Measurements from ENCODE around the gene UBE2D1.

UBE2D1 gene

GRCh38 chr10:58335306-58336005, 650 bp downstream of the UBE2D1 start:
- peak; percentile 61; the same call in 1 of the 2 replicates for TF ChIP-seq ZBTB7A (IDR thresholded peaks at IDR 0.05; ENCODE audit: low read depth)
- TF ChIP-seq TEAD4 (IDR thresholded peaks at IDR 0.05): no peak
- no peak for TF ChIP-seq REST (IDR thresholded peaks at IDR 0.05; ENCODE audit: low read depth)
- TF ChIP-seq USF1 (IDR thresholded peaks at IDR 0.05): no peak
- no peak for TF ChIP-seq EP300 (IDR thresholded peaks at IDR 0.05; ENCODE audit: borderline replicate concordance)
- TF ChIP-seq NFIC (IDR thresholded peaks at IDR 0.05): no peak
- TF ChIP-seq CREB1 (IDR thresholded peaks at IDR 0.05; ENCODE audit: low read depth): no peak
- TF ChIP-seq EGR1 (IDR thresholded peaks at IDR 0.05): no peak
- TF ChIP-seq YY1 (IDR thresholded peaks at IDR 0.05; ENCODE audit: low read depth): no peak
- no peak for TF ChIP-seq TCF12 (IDR thresholded peaks at IDR 0.05; ENCODE audit: low read depth)
- peak; percentile 13; the same call in 1 of the 2 replicates for TF ChIP-seq TAF1 (IDR thresholded peaks at IDR 0.05; ENCODE audit: low read depth)
- no peak for TF ChIP-seq RAD21 (IDR thresholded peaks at IDR 0.05; ENCODE audit: low read depth)
- no peak for TF ChIP-seq MAX (IDR thresholded peaks at IDR 0.05)
- TF ChIP-seq FOXM1 (IDR thresholded peaks at IDR 0.05; ENCODE audit: borderline replicate concordance, low read depth): no peak
- no peak for TF ChIP-seq CEBPB (IDR thresholded peaks at IDR 0.05)

- TF ChIP-seq RAD21 (IDR thresholded peaks at IDR 0.05; ENCODE audit: low read depth): no peak
- no peak for TF ChIP-seq USF1 (IDR thresholded peaks at IDR 0.05)
- TF ChIP-seq REST (IDR thresholded peaks at IDR 0.05; ENCODE audit: low read depth): peak; percentile 42; the same call in 1 of the 2 replicates
- TF ChIP-seq YY1 (IDR thresholded peaks at IDR 0.05; ENCODE audit: low read depth): no peak
- no peak for TF ChIP-seq FOXM1 (IDR thresholded peaks at IDR 0.05; ENCODE audit: borderline replicate concordance, low read depth)
- TF ChIP-seq TEAD4 (IDR thresholded peaks at IDR 0.05): no peak
These were observed 1.4 kb downstream of the UBE2D1 start for GRCh38 chr10:58336242-58336641.

- TF ChIP-seq TEAD4 (IDR thresholded peaks at IDR 0.05): no peak
- no peak for TF ChIP-seq EP300 (IDR thresholded peaks at IDR 0.05; ENCODE audit: borderline replicate concordance)
- no peak for TF ChIP-seq MAX (IDR thresholded peaks at IDR 0.05)
- TF ChIP-seq CEBPB (IDR thresholded peaks at IDR 0.05): no peak
- TF ChIP-seq CREB1 (IDR thresholded peaks at IDR 0.05; ENCODE audit: low read depth): no peak
- no peak for TF ChIP-seq REST (IDR thresholded peaks at IDR 0.05; ENCODE audit: low read depth)
- no peak for TF ChIP-seq TAF1 (IDR thresholded peaks at IDR 0.05; ENCODE audit: low read depth)
- TF ChIP-seq NFIC (IDR thresholded peaks at IDR 0.05): no peak
- TF ChIP-seq EGR1 (IDR thresholded peaks at IDR 0.05): no peak
- no peak for TF ChIP-seq ZBTB7A (IDR thresholded peaks at IDR 0.05; ENCODE audit: low read depth)
These were observed 6.6 kb downstream of the UBE2D1 start for GRCh38 chr10:58341422-58341821.

GRCh38 chr10:58341947-58342346, 7.1 kb downstream of the UBE2D1 start:
- TF ChIP-seq EGR1 (IDR thresholded peaks at IDR 0.05) (no peak), NFIC (IDR thresholded peaks at IDR 0.05) (no peak), ZBTB7A (IDR thresholded peaks at IDR 0.05; ENCODE audit: low read depth) (no peak), USF1 (IDR thresholded peaks at IDR 0.05) (no peak), TEAD4 (IDR thresholded peaks at IDR 0.05) (no peak), RAD21 (IDR thresholded peaks at IDR 0.05; ENCODE audit: low read depth) (no peak), MAX (IDR thresholded peaks at IDR 0.05) (no peak)
